Central memory CD4-positive, alpha-beta T cell (primary cell): ENCODE data around the gene SPDYE3.
A peak's percentile ranks its signal among the peaks of the same experiment; 100 is the strongest.
"Not testable (repeated sequence)": the region's sequence is repeated elsewhere in the genome, so short reads cannot be mapped to it uniquely, and the experiment has no call there.

Experiments
- DNase-seq: peaks from one replicate; pipeline ENCODE4 v3.0.0; 2022

Gene SPDYE3

DNA sequence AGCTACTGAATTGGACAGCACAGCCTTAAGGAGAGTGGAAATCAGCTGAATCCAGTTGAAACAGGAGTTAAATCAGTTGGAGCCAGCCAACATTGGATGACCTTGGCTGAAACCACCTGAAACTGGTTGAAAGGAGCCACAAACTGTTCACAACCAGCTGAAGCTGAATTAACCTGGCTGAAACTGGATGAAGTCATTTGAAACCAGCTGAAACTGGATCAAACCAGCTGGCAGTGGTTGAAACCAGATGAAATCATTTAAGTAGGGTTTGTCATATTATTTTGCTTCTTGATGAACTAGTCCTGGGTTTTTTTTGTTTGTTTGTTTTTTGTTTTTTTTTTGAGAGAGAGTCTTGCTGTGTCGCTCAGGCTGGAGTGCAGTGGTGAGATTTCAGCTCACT lies 15.3 kb upstream of the SPDYE3 start:
- not testable (repeated sequence) for DNase-seq

DNA sequence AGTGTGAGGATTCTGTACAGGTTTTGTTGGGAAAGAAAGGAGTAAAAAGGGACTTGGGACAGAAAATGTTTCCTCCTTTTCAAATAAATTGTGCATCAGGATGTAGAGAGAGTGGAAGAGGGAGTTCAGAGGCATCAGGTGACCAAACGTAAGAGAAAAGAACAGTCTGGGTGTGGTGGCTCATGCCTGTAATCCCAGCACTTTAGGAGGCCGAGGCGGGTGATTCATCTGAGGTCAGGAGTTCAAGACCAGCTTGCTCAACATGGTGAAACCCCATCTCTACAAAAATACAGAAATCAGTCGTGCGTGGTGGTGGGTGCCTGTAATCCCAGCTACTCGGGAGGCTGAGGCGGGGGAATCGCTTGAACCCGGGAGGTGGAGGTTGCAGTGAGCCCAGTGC lies 12.2 kb upstream of the SPDYE3 start:
- DNase-seq: not testable (repeated sequence)

DNA sequence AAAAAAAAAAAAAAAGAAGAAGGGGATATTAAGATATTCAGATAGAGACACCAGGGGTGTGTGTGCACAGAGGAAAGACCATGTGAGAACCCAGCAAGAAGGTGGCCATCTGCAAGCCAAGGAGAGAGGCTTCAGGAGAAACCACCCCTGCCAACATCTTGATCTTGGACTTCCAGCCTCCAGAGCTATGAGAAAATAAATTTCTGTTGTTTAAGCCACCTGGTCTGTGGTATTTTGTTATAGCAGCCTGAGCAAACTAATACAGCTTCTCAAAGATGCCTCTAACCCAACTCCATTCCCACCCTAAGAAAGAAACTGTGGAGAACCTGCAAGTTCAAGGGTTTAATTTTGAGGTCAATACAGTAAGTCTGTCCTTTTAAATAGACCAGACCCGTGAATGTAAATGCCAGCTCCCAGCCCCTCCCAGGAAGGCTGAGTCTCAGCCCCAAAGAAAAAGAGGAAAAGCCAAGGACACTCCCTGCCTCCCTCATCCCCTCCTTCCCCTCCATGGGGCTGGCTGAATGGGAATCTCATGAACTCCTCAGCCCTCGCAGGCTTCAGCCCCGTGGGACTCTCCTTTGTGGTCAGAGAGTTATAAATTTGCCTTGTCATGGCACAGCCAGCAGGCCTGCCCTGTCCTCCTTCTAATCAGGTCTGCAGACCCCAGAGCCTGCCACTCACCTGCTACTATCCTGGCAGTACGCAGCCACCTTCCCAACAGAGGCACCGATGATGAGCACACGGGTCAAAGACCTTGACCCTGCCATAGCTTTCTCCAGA lies 9.5 kb upstream of the SPDYE3 start:
- not testable (repeated sequence) for DNase-seq

DNA sequence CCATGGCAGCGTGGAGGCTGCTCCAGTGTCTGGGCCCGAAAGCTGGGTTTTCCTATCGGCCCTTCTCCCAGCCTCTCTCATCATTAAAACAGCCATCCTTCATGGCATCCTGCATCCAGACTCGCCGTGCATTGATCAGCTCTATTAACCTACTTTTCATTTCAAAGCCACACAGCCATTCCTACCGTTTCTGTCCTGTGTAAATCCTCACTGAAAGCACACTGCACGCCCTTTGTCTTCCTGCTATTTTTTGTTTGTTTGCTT lies 8.9 kb upstream of the SPDYE3 start:
- not testable (repeated sequence) for DNase-seq

DNA sequence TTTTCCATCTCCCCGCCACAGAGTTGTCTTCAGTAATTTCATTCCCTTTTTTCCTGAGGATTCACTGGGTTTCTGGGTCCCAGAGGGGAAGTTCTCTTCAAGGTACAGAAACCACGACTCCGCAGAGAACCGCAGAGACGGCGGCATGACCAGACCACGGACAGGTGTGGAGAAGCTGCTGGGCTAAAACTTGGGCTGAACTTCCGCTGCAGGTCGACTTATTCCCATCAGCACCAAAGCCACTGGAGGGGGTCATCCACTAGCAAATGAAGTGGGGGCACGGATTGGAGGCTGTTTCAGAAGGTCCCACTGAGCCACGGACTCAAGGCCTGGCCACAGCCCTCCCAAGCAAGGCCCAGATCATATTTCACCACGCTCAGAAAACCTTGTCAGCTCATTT lies 3.0 kb upstream of the SPDYE3 start:
- not testable (repeated sequence) for DNase-seq

DNA sequence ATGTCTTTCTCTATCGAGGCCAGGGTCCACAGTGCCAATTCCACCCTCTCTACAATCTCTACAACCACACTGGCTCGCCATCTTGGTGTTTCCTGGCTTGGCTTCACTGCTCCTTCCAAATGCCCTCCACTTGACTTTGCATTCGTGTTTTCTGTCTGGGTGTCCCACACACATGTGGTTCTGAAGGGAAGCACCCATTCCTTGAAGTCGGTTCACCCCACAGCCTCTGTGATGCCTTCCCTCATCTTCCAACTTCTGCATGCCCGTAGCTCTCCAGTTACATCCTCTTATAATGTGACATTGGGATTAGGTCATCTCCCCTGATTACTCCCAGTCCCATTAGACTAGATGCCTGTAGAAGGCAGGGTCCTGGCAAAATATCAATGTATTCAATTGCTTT lies 10.8 kb downstream of the SPDYE3 start:
- DNase-seq: not testable (repeated sequence)

DNA sequence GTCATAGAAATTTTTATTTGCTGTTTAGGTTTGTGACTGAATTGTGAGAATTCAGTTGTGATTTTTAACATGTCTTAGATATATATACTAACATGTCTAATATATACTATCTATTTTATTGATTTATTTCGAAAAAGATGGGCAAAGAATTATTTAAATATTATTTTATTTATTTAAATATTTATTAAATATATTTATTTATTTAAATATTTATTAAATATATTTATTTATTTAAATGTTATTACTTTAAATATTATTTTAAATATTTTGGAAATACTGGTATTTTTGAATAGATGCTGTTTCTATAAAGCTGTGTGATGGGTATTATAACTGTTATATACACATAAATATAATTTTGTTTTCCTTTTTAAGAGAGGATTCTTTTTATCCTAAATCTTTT lies 14.1 kb downstream of the SPDYE3 start:
- DNase-seq: not testable (repeated sequence)

DNA sequence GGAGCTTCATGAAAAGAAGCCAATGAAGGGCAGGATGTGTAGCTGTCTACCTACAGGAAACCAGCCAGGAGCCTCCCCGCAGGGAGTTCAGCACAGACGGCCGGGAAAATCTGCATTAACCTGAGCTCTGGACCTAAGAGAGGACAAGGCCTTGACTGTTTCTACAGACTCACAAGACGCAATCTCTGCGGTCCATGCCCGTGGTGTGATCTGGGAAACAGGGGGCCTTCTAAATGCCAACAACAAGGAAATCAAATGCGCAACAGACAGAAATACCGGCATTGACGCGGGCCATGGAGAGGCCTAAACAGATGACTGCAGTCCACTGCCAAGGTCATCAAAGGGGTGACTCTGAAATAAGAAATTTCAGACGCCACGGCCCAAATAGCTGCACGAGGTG lies 16.7 kb downstream of the SPDYE3 start:
- not testable (repeated sequence) for DNase-seq

DNA sequence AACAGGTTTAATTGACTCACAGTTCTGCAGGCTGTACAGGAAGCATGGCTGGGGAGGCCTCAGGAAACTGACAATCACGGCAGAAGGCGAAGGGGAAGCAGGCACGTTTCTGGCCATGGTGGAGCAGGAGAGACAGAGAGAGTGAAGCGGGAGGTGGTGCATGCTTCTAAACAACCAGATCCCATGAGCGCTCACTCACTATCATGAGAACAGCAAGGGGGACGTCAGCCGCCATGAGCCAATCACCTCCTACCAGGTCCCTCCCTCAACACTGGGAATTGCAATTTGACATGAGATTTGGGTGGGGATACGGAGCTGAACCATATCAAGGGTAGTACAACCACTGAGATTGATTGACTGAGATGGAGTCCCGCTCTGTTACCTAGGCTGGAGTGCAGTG lies 18.2 kb downstream of the SPDYE3 start:
- DNase-seq: not testable (repeated sequence)

DNA sequence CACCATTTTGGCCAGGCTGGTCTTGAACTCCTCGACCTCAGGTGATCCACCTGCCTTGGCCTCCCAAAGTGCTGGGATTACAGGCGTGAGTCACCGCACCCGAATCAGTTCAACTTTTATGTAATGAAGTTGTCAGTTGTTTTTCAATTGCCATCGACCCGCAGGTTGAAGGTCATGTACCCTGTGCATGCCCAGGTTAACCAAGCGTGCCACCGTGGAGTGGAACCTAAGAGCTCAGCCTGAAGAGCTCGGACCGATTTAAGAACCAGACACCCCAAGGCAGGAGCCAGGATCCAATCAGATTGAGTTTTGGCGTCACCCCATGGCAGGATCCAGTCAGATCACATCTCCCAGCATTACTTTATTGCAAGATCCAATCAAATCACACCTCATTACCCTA lies 19.4 kb downstream of the SPDYE3 start:
- DNase-seq: not testable (repeated sequence)

DNA sequence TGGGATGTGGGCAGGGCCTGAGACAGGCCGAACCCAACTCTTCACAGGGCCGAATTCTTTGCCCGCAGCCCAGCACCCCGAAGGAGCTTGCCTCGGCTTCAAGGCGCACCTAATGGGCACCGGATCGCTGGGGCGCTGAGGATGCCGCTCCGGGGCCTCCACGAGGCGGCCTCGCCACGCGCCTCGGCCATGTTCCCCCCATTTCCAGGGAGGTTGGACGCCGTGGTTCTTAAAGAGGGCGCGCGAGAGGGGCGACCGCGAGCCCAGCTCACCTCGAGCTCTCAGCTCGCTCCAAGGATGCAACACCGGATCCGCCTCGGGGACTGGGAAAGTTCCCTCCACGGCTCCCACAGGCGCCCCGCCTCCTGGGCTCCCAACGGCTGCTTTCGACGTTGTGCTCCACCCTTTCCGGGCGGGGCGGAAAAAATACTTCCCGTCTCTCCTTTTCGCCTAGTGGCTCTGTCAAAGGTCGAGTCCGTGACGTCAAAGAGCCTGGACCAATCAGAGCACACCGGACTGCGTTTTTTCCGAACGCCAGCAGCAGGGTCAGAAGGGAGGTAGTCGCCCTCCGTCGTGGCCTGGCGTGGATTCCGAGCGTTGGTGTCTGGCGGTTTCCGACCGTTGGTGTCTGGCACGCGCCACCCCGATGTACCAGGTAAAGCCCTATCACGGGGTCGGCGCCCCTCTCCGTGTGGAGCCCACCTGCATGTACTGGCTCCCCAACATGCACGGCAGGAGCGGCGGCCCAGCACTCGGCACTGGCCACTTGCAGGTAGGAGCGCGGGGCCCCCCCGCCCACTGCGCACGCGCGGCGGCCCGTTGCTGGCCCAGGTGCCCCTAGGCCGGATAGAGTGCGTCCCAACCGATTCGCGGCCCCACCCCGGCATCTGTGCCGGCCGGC lies 28.3 kb downstream of the SPDYE3 start:
- DNase-seq: peak; percentile 84

DNA sequence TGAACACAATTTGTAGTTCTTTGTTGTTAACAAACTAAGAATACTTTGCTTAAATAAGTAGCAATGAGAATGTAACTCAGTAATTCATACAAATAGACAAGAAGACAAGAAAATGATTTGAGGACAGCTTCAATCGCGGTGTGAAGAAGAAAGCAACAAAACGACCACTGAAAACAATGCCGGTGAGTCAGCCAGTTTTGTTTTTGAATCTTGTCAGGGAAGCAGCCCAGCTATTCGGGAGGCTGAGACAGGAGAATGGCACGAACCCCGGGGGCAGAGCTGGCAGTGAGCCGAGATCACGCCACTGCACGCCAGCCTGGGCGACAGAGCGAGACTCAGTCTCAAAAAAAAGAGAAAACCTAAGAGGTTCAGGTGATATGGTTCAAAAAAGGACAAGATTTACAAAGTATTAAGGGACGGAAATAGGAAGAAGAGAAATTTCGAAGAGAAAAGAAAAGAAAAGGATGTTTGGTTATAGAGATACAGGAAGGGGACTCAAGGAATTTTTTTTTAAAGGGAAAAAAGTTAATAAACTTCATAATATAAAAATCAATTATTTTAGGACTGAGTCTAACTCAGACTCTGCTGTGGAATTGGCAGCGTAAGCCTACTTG lies 30.7 kb downstream of the SPDYE3 start:
- not testable (repeated sequence) for DNase-seq

DNA sequence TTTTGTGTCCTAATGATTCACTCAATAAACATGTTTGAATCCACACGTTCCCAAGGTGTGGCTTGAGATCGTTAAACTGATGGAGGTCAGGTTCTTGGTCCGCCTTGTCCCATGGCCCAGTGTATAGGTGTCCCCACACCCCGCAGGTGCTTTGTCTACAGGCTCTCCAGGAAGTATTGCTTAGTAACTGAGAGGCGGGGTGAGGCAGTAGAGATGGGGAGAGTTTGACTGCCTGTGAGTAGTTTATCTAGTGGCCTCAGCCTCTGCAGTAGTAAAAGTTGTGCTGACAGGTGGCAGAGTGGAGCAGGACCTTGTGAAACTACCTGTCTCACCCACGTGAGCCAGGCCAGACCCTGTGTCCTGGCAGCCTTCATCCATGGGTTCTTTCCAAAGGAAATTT lies 33.8 kb downstream of the SPDYE3 start:
- DNase-seq: not testable (repeated sequence)

DNA sequence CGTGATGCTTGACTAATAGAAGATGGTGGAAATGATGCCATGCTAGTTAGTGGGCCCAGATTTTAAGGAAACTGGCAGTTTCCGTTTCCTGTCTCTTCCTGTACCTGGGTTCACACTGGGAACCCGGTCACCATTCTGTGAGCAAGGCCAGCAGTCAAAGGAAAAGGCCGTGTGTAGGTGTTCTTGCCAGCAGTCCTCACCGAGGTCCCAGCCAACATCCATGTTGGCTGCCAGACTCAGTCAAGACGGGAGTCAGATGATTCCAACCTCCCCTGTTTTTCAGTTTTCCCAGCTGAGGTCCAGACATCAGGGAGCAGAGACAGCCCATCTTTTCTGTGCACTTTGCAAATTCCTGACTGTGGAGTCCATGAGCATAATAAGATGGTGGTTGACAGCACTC lies 35.3 kb downstream of the SPDYE3 start:
- DNase-seq: no peak

DNA sequence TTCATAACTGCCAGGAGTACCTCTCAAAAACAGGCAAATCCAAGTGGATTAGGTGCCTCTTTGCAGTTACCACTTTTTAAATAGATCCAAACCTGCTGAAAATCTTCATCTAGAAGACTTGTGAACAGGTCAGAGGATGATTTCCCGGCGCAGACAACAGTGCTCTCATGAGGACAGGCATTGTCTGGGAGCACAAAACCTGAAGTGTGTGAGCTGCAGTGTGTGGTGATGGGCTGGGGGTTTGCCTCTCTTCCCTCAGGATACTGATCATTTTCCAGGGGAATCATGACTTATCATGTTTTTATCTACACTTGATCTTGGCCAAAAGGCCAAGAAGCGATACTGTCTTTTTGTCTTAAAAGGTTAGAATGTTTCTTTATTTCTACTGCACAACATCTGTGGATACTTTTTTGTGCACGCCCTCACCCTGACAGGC lies 36.6 kb downstream of the SPDYE3 start:
- not testable (repeated sequence) for DNase-seq

DNA sequence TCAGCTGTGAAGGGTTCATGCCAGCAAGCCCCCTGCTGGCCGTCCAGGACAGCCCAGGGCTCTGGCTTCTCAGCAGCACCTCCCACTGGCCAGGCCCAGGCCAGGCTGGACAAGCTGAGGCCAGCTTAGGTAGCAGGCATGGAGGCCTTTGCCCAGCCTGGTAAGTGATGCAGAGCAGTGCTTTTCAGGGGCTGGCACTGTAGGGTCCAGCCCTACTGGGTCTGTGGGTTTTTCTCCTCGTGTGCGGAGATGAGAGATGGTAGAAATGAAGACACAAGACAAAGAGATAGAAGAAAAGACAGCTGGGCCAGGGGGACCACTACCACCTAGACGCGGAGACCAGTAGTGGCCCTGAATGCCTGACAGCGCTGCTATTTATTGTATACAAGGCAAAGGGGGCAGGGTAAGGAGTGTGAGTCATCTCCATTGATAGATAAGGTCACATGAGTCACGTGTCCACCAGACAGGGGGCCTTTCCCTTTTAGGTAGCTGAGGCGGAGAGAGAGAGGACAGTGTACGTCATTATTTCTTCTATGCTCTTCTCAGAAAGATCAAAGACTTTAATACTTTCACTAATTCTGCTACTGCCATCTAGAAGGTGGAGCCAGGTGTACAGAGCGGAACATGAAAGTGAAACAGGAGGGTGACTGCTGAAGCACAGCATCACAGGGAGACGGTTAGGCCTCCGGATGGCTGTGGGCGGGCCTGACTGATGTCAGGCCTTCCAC lies 37.2 kb downstream of the SPDYE3 start:
- DNase-seq: peak; percentile 95

DNA sequence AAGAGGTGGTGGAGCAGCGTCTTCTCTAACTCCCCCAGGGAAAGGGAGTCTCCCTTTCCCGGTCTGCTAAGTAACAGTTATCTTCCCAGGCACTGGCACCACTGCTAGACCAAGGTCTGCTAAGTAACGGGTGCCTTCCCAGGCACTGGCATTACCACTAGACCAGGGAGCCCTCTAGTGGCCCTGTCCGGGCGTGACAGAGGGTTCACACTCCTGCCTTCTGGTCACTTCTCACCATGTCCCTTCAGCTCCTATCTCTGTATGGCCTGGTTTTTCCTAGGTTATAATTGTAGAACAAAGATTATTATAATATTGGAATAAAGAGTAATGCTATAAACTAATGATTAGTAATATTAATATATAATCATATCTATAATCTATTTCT lies 37.8 kb downstream of the SPDYE3 start:
- peak; percentile 68 for DNase-seq

DNA sequence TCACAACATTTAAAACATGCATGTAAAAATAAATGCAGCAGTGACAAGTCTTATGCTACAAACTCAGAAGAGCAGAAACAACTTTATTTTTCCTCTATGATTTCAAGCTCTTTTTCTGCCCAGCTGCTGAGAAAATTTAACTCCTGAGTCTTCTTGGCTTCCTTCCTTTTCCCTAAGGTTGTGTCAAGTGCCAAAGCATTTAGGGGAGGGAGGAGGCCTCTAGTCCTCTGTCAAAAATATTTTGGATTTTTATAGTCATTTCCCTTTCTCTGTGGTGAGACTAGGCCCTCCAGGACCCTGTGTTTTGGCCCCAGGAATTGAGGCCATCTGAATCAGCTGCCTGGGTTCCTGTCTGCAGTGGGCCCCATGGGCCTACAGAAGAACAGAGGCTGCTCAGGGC lies 39.4 kb downstream of the SPDYE3 start:
- DNase-seq: no peak

DNA sequence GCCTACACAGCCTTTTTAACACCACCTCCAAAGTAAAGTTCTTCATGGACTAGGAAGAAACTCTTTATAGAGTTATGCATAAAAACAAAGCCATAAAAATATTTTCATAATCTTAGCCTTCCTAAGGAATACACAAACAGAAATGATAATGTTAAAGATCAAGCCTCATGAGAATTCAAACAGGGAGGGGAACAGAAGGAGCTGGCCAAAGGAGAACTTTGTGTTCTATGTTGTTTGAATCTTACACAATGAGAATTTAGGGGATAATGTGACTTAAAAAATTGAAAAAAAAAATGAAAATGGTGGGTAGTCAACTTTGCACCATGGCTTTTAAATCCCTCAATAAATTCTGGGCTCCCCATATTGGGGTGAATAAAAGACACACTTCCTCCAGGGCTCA lies 41.3 kb downstream of the SPDYE3 start:
- DNase-seq: no peak

DNA sequence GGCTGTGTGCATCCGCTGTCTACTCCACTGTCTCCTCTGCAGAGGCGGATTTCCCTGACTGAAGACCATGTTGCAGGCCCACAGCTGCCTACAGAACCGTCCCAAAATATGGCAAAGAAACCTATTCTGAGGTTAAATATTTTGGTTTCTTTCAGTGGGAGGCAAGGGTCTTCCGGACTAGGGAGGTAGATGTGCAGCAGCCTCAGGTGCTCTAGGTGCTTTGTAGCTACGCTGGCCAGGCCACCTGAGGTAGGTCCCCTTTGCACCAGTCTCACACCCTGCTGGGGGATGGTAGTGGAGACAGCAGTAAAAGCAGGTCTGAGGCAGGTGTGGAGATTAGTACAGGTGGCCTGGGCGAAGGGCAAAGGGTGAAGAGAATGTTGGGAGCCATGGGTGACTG lies 42.3 kb downstream of the SPDYE3 start:
- DNase-seq: no peak

DNA sequence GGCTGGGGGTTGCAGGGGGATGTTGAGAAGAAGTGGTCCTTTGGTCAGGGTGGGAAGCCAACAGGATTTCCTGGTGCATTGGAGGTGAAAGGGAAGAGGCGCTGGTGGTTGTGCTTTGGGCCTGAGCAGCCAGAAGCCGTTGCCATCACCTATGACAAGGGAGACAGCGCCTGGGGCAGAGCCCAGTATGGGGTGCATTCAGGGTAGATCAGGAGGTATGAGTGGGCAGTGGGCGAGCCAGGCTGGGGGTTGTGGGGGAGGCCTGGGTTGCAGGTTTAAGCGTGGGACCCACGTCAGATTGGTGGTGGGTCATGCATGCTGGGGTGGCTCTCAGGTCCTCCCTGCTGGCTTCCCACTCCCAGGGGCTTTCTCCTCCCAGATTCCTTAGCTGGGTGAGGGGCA lies 44.2 kb downstream of the SPDYE3 start:
- no peak for DNase-seq

DNA sequence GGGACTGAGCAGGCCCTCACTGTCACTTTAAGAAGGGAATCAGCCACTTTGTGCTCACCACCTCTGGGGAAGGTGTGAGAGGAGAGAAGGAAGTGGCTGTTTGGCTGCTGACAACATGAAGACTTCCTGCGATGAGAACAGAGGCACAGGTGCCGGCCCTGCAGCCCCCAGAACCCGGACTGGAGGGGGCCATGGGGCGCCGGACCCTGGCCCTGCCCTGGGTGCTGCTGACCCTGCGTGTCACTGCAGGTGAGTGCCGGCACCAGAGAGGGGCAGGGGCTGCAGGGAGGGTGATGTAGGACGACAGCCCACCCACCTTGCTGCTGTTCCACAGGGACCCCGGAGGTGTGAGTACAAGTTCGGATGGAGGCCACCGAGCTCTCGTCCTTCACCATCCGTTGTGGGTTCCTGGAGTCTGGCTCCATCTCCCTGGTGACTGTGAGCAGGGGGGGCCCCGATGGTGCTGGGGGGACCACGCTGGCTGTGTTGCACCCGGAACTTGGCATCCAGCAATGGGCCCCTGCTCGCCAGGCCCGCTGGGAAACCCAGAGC lies 44.8 kb downstream of the SPDYE3 start:
- DNase-seq: not testable (repeated sequence)
